CD14-positive monocyte (primary cell): ENCODE results near the gene POC1B. TPM values are rescaled to one million over a fixed set of nuclear protein-coding genes. Genes with fewer than 3 reads are reported as not detected.

Experiments used
- DNase-seq, 3 donors: peaks; one replicate each; pipeline ENCODE4 v3.0.0-alpha.2; 2011 to 2022
- H2AFZ ChIP-seq: 2 replicates; pipeline ENCODE4 v1.6.0; 2012; ENCODE audit warnings: mild to moderate bottlenecking, low read depth, low read length, inconsistent platforms; ENCODE audit not compliant: insufficient read depth, poor library complexity, severe bottlenecking
- H3K27ac ChIP-seq, 2 donors: 1 replicate in 1 of 2; 2 replicates in 1 of 2; pipeline ENCODE4 v1.5.1; 2012 to 2013; ENCODE audit warnings: low read length in 2 of 2, control low read depth in 1 of 2, inconsistent platforms in 1 of 2, low read depth in 1 of 2, mild to moderate bottlenecking in 1 of 2
- H3K27me3 ChIP-seq, 2 donors: one replicate each; pipeline versions ENCODE4 v1.6.0 to v1.6.1; 2011 to 2013; ENCODE audit warnings: low read length in 2 of 2; ENCODE audit not compliant: control insufficient read depth in 2 of 2, insufficient read depth in 2 of 2
- H3K36me3 ChIP-seq, 2 donors: replicated peaks in 1 of 2; 1 replicate in 1 of 2; 2 replicates in 1 of 2; pipeline versions ENCODE4 v1.5.1 to v1.6.1; 2012 to 2013; ENCODE audit warnings: low read length in 2 of 2, control low read depth in 1 of 2, inconsistent platforms in 1 of 2, mild to moderate bottlenecking in 1 of 2; ENCODE audit not compliant: insufficient read depth in 2 of 2, control insufficient read depth in 1 of 2
- H3K4me1 ChIP-seq, 2 donors: 1 replicate in 1 of 2; 2 replicates in 1 of 2; pipeline versions ENCODE4 v1.5.1 to v1.6.1; 2012 to 2013; ENCODE audit warnings: low read length in 2 of 2, control low read depth in 1 of 2, inconsistent platforms in 1 of 2, mild to moderate bottlenecking in 1 of 2, moderate library complexity in 1 of 2; ENCODE audit not compliant: insufficient read depth in 2 of 2, control insufficient read depth in 1 of 2
- H3K4me2 ChIP-seq: replicated peaks from 2 replicates; pipeline ENCODE3; 2012; ENCODE audit warnings: low read length, moderate library complexity, mild to moderate bottlenecking; ENCODE audit not compliant: poor library complexity, severe bottlenecking; ENCODE audit errors: extremely low read depth
- H3K4me3 ChIP-seq, 3 experiments: fragments of 200-600 bp in 1 of 3; sonication (generic) in 1 of 3; replicated peaks in 1 of 3; 1 replicate in 2 of 3; 2 replicates in 1 of 3; pipeline ENCODE4 v1.5.1; 2011 to 2013; ENCODE audit warnings: low read length in 3 of 3, mild to moderate bottlenecking in 3 of 3, control low read depth in 2 of 3, low read depth in 2 of 3, inconsistent platforms in 1 of 3, moderate library complexity in 1 of 3
- H3K79me2 ChIP-seq: 2 replicates; pipeline ENCODE4 v1.6.0; 2012; ENCODE audit warnings: mild to moderate bottlenecking, control low read depth, inconsistent platforms, low read length, moderate library complexity; ENCODE audit not compliant: insufficient read depth
- H3K9ac ChIP-seq: 2 replicates; pipeline ENCODE4 v1.6.0; 2017; ENCODE audit warnings: low read length, mild to moderate bottlenecking; ENCODE audit not compliant: insufficient read depth, poor library complexity, severe bottlenecking
- H3K9me3 ChIP-seq, 2 donors: replicated peaks in 1 of 2; 1 replicate in 1 of 2; 2 replicates in 1 of 2; pipeline versions ENCODE4 v1.5.1 to v1.6.1; 2012 to 2013; ENCODE audit warnings: low read length in 2 of 2, control low read depth in 1 of 2; ENCODE audit not compliant: control insufficient read depth in 1 of 2, insufficient read depth in 1 of 2
- H4K20me1 ChIP-seq: 2 replicates; pipeline ENCODE4 v1.6.0; 2012; ENCODE audit warnings: mild to moderate bottlenecking, low read length, control low read depth, moderate library complexity; ENCODE audit not compliant: insufficient read depth
- H3K27ac Mint-ChIP-seq, 7 donors: one replicate each; pipeline ENCODE4 v1.8.0; 2020; ENCODE audit warnings: mild to moderate bottlenecking in 7 of 7, mixed read lengths in 7 of 7, moderate library complexity in 6 of 7, inconsistent platforms in 2 of 7
- H3K27me3 Mint-ChIP-seq, 3 donors: one replicate each; pipeline ENCODE4 v1.8.0; 2021 to 2022; ENCODE audit warnings: low read depth in 3 of 3, mild to moderate bottlenecking in 3 of 3, mixed read lengths in 3 of 3, moderate library complexity in 3 of 3, inconsistent platforms in 1 of 3
- H3K36me3 Mint-ChIP-seq, 2 donors: one replicate each; pipeline ENCODE4 v1.8.0; 2020; ENCODE audit warnings: mixed read lengths in 2 of 2, inconsistent platforms in 1 of 2, mild to moderate bottlenecking in 1 of 2
- H3K4me1 Mint-ChIP-seq: one replicate; pipeline ENCODE4 v1.8.0; 2020; ENCODE audit warnings: mild to moderate bottlenecking, mixed read lengths
- H3K4me3 Mint-ChIP-seq, 2 donors: one replicate each; pipeline ENCODE4 v1.8.0; 2020; ENCODE audit warnings: mild to moderate bottlenecking in 2 of 2, mixed read lengths in 2 of 2, moderate library complexity in 1 of 2
- H3K9me3 Mint-ChIP-seq, 7 donors: one replicate each; pipeline ENCODE4 v1.8.0; 2020 to 2022; ENCODE audit warnings: mixed read lengths in 7 of 7, mild to moderate bottlenecking in 6 of 7, moderate library complexity in 6 of 7, inconsistent platforms in 2 of 7
- CTCF ChIP-seq: fragments of 200-600 bp; IDR thresholded peaks from one replicate; pipeline ENCODE4 v1.8.0; 2022; ENCODE audit warnings: antibody characterized with exemption, mild to moderate bottlenecking
- WGBS: methylation state at CpG from one replicate; pipeline ENCODE4 v1.1.5; 2013; ENCODE audit warnings: missing lambda C conversion rate; ENCODE audit not compliant: insufficient coverage; 5-methylcytosine and 5-hydroxymethylcytosine counted together
- intact Hi-C, 2 donors: fragments of 100-400 bp; cut with micrococcal nuclease; formaldehyde crosslinking; loops; one replicate each; pipeline versions ENCODE4 v1.15.0 to v1.15.1; 2023
- polyA plus RNA-seq, 3 donors: library from polyadenylated mRNA; depleted of rRNA in 1 of 3; unstranded in 2 of 3; stranded (reverse) in 1 of 3; fragments of 300-500 nt in 2 of 3; fragments of >200 nt in 1 of 3; fragmentation: Illumina TruSeq in 2 of 3; gene quantifications; 1 replicate in 2 of 3; 2 replicates in 1 of 3; pipeline ENCODE4 v1.2.3, GENCODE V29; 2012 to 2021

POC1B gene
- polyA plus RNA-seq, 3 donors, result 8.4 to 32.0 (median 29.7) TPM

GRCh38 chr12:89414851-89415250, 111.0 kb downstream of the POC1B start:
- no peak overlapping the region for H3K4me3 Mint-ChIP-seq
- no peaks in the 10 kb centered on the region for H3K9me3 ChIP-seq
- WGBS, result no CpG with 5 or more reads among the region's 2 CpGs
- H3K9me3 Mint-ChIP-seq, result peaks cover 0 to 7% (median 1%) of the 10 kb centered on the region in 7 donors
- intact Hi-C loops, result no loop called here
- H3K27ac ChIP-seq, result no peak overlapping the region
- DNase-seq, result no peak
- H3K27me3 ChIP-seq, result no peaks in the 10 kb centered on the region
- H4K20me1 ChIP-seq, result no peaks in the 10 kb centered on the region
- peaks cover 30% of the 10 kb centered on the region for H3K4me1 Mint-ChIP-seq
- H3K27me3 Mint-ChIP-seq, result peaks cover 0 to 6% (median 4%) of the 10 kb centered on the region in 3 donors
- no peaks in the 10 kb centered on the region for H3K36me3 Mint-ChIP-seq
- no peak overlapping the region for H3K9ac ChIP-seq
- H3K27ac Mint-ChIP-seq, result no peak overlapping the region
- no peak for TF ChIP-seq CTCF
- H2AFZ ChIP-seq, result no peak overlapping the region
- H3K4me2 ChIP-seq, result no peak overlapping the region
- H3K36me3 ChIP-seq, result no peaks in the 10 kb centered on the region
- H3K4me3 ChIP-seq, result no peak overlapping the region
- H3K4me1 ChIP-seq, result peaks cover 24 to 25% of the 10 kb centered on the region in 2 donors
- H3K79me2 ChIP-seq, result no peaks in the 10 kb centered on the region

GRCh38 chr12:89414322-89414721, 111.5 kb downstream of the POC1B start:
- Histone ChIP-seq H3K9ac (no peak overlapping the region), H3K79me2 (no peaks in the 10 kb centered on the region), H3K4me3 (no peak overlapping the region), H3K36me3 (no peaks in the 10 kb centered on the region), H3K9me3 (no peaks in the 10 kb centered on the region), H3K4me2 (no peak overlapping the region), H4K20me1 (no peaks in the 10 kb centered on the region), H3K27ac (no peak overlapping the region), H3K4me1 (peaks cover 23% of the 10 kb centered on the region in 2 donors), H2AFZ (no peak overlapping the region), H3K27me3 (no peaks in the 10 kb centered on the region)
- DNase-seq, result no peak
- no peak overlapping the region for H3K27ac Mint-ChIP-seq
- H3K9me3 Mint-ChIP-seq, result peaks cover 0 to 7% (median 1%) of the 10 kb centered on the region in 7 donors
- H3K36me3 Mint-ChIP-seq, result no peaks in the 10 kb centered on the region
- peaks cover 0 to 6% (median 4%) of the 10 kb centered on the region in 3 donors for H3K27me3 Mint-ChIP-seq
- WGBS, result 90% methylated on average over 2 of the region's 3 CpGs
- no peak for TF ChIP-seq CTCF
- no peak overlapping the region for H3K4me3 Mint-ChIP-seq
- intact Hi-C loops, result no loop called here
- H3K4me1 Mint-ChIP-seq, result peaks cover 27% of the 10 kb centered on the region
